ENCODE data around the gene TMEM86B.

TMEM86B gene

GRCh38 chr19:55199620-55200204 lies 28.9 kb downstream of the TMEM86B start:
- TF ChIP-seq POLR2AphosphoS5 (IDR thresholded peaks at IDR 0.05; ENCODE audit: low read depth, low read length) (no peak), FOXP2 (optimal IDR thresholded peaks at IDR 0.05; ENCODE audit: borderline replicate concordance, extremely low read depth, extremely low read length, insufficient read depth) (no peak), TAF1 (IDR thresholded peaks at IDR 0.05; ENCODE audit: borderline replicate concordance, insufficient read depth, low read length) (no peak), REST (IDR thresholded peaks at IDR 0.05; ENCODE audit: insufficient read depth in 1 of 2, low read depth in 2 of 2, low read length in 2 of 2) (no peak), SIN3A (IDR thresholded peaks at IDR 0.05; ENCODE audit: borderline replicate concordance, insufficient read depth, low read length) (no peak)

GRCh38 chr19:55198651-55199050 lies 29.9 kb downstream of the TMEM86B start:
- TF ChIP-seq FOXP2 (optimal IDR thresholded peaks at IDR 0.05; ENCODE audit: borderline replicate concordance, extremely low read depth, extremely low read length, insufficient read depth): no peak
- peak; percentile 72 to 87 for TF ChIP-seq REST (IDR thresholded peaks at IDR 0.05; ENCODE audit: insufficient read depth in 1 of 2, low read depth in 2 of 2, low read length in 2 of 2)

GRCh38 chr19:55197528-55197927 lies 31.0 kb downstream of the TMEM86B start:
- TF ChIP-seq SIN3A (IDR thresholded peaks at IDR 0.05; ENCODE audit: borderline replicate concordance, insufficient read depth, low read length): no peak
- no peak for TF ChIP-seq REST (IDR thresholded peaks at IDR 0.05; ENCODE audit: insufficient read depth in 1 of 2, low read depth in 2 of 2, low read length in 2 of 2)
- no peak for TF ChIP-seq POLR2AphosphoS5 (IDR thresholded peaks at IDR 0.05; ENCODE audit: low read depth, low read length)
- TF ChIP-seq FOXP2 (optimal IDR thresholded peaks at IDR 0.05; ENCODE audit: borderline replicate concordance, extremely low read depth, extremely low read length, insufficient read depth): no peak
- no peak for TF ChIP-seq TAF1 (IDR thresholded peaks at IDR 0.05; ENCODE audit: borderline replicate concordance, insufficient read depth, low read length)

- TF ChIP-seq TAF1 (IDR thresholded peaks at IDR 0.05; ENCODE audit: borderline replicate concordance, insufficient read depth, low read length) (no peak), POLR2AphosphoS5 (IDR thresholded peaks at IDR 0.05; ENCODE audit: low read depth, low read length) (no peak), REST (IDR thresholded peaks at IDR 0.05; ENCODE audit: insufficient read depth in 1 of 2, low read depth in 2 of 2, low read length in 2 of 2) (no peak), SIN3A (IDR thresholded peaks at IDR 0.05; ENCODE audit: borderline replicate concordance, insufficient read depth, low read length) (no peak), FOXP2 (optimal IDR thresholded peaks at IDR 0.05; ENCODE audit: borderline replicate concordance, extremely low read depth, extremely low read length, insufficient read depth) (no peak)
These were observed 31.8 kb downstream of the TMEM86B start for GRCh38 chr19:55196803-55197202.

GRCh38 chr19:55193481-55193880 lies 35.1 kb downstream of the TMEM86B start:
- TF ChIP-seq REST (IDR thresholded peaks at IDR 0.05; ENCODE audit: insufficient read depth in 1 of 2, low read depth in 2 of 2, low read length in 2 of 2): no peak
- no peak for TF ChIP-seq POLR2AphosphoS5 (IDR thresholded peaks at IDR 0.05; ENCODE audit: low read depth, low read length)
- TF ChIP-seq SIN3A (IDR thresholded peaks at IDR 0.05; ENCODE audit: borderline replicate concordance, insufficient read depth, low read length): no peak
- TF ChIP-seq FOXP2 (optimal IDR thresholded peaks at IDR 0.05; ENCODE audit: borderline replicate concordance, extremely low read depth, extremely low read length, insufficient read depth): no peak
- TF ChIP-seq TAF1 (IDR thresholded peaks at IDR 0.05; ENCODE audit: borderline replicate concordance, insufficient read depth, low read length): no peak
